ENCODE results near the gene SH3BP1.

GRCh38 chr22:37684803-37685615 is 45.5 kb downstream of the SH3BP1 start:
- no peak for TF ChIP-seq POLR2A (IDR thresholded peaks at IDR 0.05; ENCODE audit: low read depth, low read length)
- no peak for TF ChIP-seq POLR2AphosphoS5 (IDR thresholded peaks at IDR 0.05; ENCODE audit: low read depth, low read length)
- no peak for TF ChIP-seq TAF1 (IDR thresholded peaks at IDR 0.05; ENCODE audit: low read depth, low read length)
- no peak for TF ChIP-seq SPI1 (IDR thresholded peaks at IDR 0.05; ENCODE audit: low read depth, low read length)

All from GM12891 (cell line).